ENCODE data around the gene ADGRV1. TPM values are rescaled to one million over a fixed set of nuclear protein-coding genes. Genes with fewer than 3 reads are reported as not detected.
"Not testable (repeated sequence)": the region's sequence is repeated elsewhere in the genome, so short reads cannot be mapped to it uniquely, and the experiment has no call there.

Gene ADGRV1
- polyA plus RNA-seq, 5 donors: 11.8 to 18.9 (median 15.5) TPM

- peak; percentile 29 to 31 for DNase-seq
These were observed 10.5 kb upstream of the ADGRV1 start for GRCh38 chr5:90548069-90548593.

GRCh38 chr5:90549223-90549622, 9.4 kb upstream of the ADGRV1 start:
- no peak for DNase-seq

- DNase-seq: no peak
These were observed 8.8 kb upstream of the ADGRV1 start for GRCh38 chr5:90549729-90550275.

GRCh38 chr5:90550963-90551362, 7.6 kb upstream of the ADGRV1 start:
- DNase-seq: no peak

GRCh38 chr5:90551376-90551775, 7.2 kb upstream of the ADGRV1 start:
- DNase-seq: no peak

- no peak for DNase-seq
These were observed 4.9 kb upstream of the ADGRV1 start for GRCh38 chr5:90553711-90554110.

- DNase-seq: no peak
These were observed 4.1 kb upstream of the ADGRV1 start for GRCh38 chr5:90554358-90555006.

- no peak for DNase-seq
These were observed 2.9 kb upstream of the ADGRV1 start for GRCh38 chr5:90555666-90556065.

GRCh38 chr5:90557391-90557790, 1.2 kb upstream of the ADGRV1 start:
- no peak for DNase-seq

- DNase-seq: no peak
These were observed 726 bp upstream of the ADGRV1 start for GRCh38 chr5:90557871-90558270.

GRCh38 chr5:90560771-90561170, 2.2 kb downstream of the ADGRV1 start:
- DNase-seq: no peak

GRCh38 chr5:90561766-90562165, 3.2 kb downstream of the ADGRV1 start:
- no peak for DNase-seq

GRCh38 chr5:90562341-90562740, 3.7 kb downstream of the ADGRV1 start:
- no peak for DNase-seq

GRCh38 chr5:90563108-90563507, 4.5 kb downstream of the ADGRV1 start:
- no peak for DNase-seq

- no peak for DNase-seq
These were observed 6.9 kb downstream of the ADGRV1 start for GRCh38 chr5:90565491-90565890.

GRCh38 chr5:90569084-90569483, 10.5 kb downstream of the ADGRV1 start:
- no peak for DNase-seq

- no peak for DNase-seq
These were observed 11.4 kb downstream of the ADGRV1 start for GRCh38 chr5:90570034-90570433.

GRCh38 chr5:90571147-90571773, 12.7 kb downstream of the ADGRV1 start:
- no peak for DNase-seq

- DNase-seq: no peak
These were observed 17.1 kb downstream of the ADGRV1 start for GRCh38 chr5:90575712-90576111.

- not testable (repeated sequence) for DNase-seq
These were observed 18.0 kb downstream of the ADGRV1 start for GRCh38 chr5:90576566-90576965.

GRCh38 chr5:90579905-90580304, 21.3 kb downstream of the ADGRV1 start:
- not testable (repeated sequence) for DNase-seq

- DNase-seq: no peak
These were observed 23.4 kb downstream of the ADGRV1 start for GRCh38 chr5:90581956-90582355.

GRCh38 chr5:90585337-90585986, 26.9 kb downstream of the ADGRV1 start:
- no peak for DNase-seq
